Neuronal stem cell (in vitro differentiated cells): ENCODE measurements around the gene ZNF846. TPM values are rescaled to one million over a fixed set of nuclear protein-coding genes. Genes with fewer than 3 reads are reported as not detected.

Experiments
- DNase-seq: peaks from one replicate; pipeline ENCODE4 v3.0.0-alpha.2; 2013; ENCODE audit warnings: low spot score
- H2AFZ ChIP-seq: one replicate; pipeline ENCODE4 v1.6.1; 2013; ENCODE audit warnings: mild to moderate bottlenecking, low read length, inconsistent platforms
- H2AK5ac ChIP-seq: 2 replicates; pipeline ENCODE4 v1.6.1; 2013; ENCODE audit warnings: low read depth, mild to moderate bottlenecking, inconsistent platforms, low read length, moderate library complexity, mixed read lengths
- H2BK120ac ChIP-seq: 2 replicates; pipeline ENCODE4 v1.6.1; 2013; ENCODE audit warnings: low read depth, mild to moderate bottlenecking, inconsistent platforms, low read length, moderate library complexity, mixed read lengths
- H2BK12ac ChIP-seq: one replicate; pipeline ENCODE4 v1.6.1; 2013; ENCODE audit warnings: low read length, inconsistent platforms
- H2BK15ac ChIP-seq: 2 replicates; pipeline ENCODE4 v1.6.1; 2013; ENCODE audit warnings: mild to moderate bottlenecking, low read length, inconsistent platforms, mixed read lengths
- H2BK5ac ChIP-seq: one replicate; pipeline ENCODE4 v1.6.1; 2013; ENCODE audit warnings: inconsistent platforms, mild to moderate bottlenecking, low read length, moderate library complexity
- H3K14ac ChIP-seq: one replicate; pipeline ENCODE4 v1.6.1; 2013; ENCODE audit warnings: low read length, inconsistent platforms
- H3K18ac ChIP-seq: 2 replicates; pipeline ENCODE4 v1.6.1; 2013; ENCODE audit warnings: low read length, inconsistent platforms
- H3K23ac ChIP-seq: 2 replicates; pipeline ENCODE4 v1.6.1; 2013; ENCODE audit warnings: low read depth, mild to moderate bottlenecking, mixed read lengths, low read length, inconsistent platforms; ENCODE audit not compliant: poor library complexity
- H3K27ac ChIP-seq: replicated peaks from 3 replicates; pipeline ENCODE4 v1.5.1; 2013; ENCODE audit warnings: low read length, inconsistent platforms
- H3K27me3 ChIP-seq, 3 experiments: 2 replicates each; pipeline ENCODE4 v1.6.1; 2013; ENCODE audit warnings: low read length in 3 of 3, mild to moderate bottlenecking in 2 of 3, inconsistent platforms in 1 of 3, low read depth in 1 of 3, mixed read lengths in 1 of 3, moderate library complexity in 1 of 3; ENCODE audit not compliant: control insufficient read depth in 3 of 3, insufficient read depth in 3 of 3
- H3K36me3 ChIP-seq, 2 donors: replicated peaks in 1 of 2; 2 replicates each; pipeline ENCODE4 v1.6.1; 2013; ENCODE audit warnings: low read length in 2 of 2; ENCODE audit not compliant: control insufficient read depth in 2 of 2, insufficient read depth in 2 of 2
- H3K4ac ChIP-seq: 2 replicates; pipeline ENCODE4 v1.6.1; 2013; ENCODE audit warnings: inconsistent platforms, mild to moderate bottlenecking, low read length, moderate library complexity
- H3K4me1 ChIP-seq, 2 donors: 1 replicate in 1 of 2; 2 replicates in 1 of 2; pipeline ENCODE4 v1.6.1; 2013; ENCODE audit warnings: low read length in 2 of 2, low read depth in 1 of 2; ENCODE audit not compliant: control insufficient read depth in 2 of 2, insufficient read depth in 1 of 2
- H3K4me2 ChIP-seq: one replicate; pipeline ENCODE4 v1.6.1; 2013; ENCODE audit warnings: mild to moderate bottlenecking, low read length, inconsistent platforms; ENCODE audit not compliant: insufficient read depth, poor library complexity, severe bottlenecking
- H3K4me3 ChIP-seq, 2 donors: 2 replicates each; pipeline ENCODE4 v1.5.1; 2013; ENCODE audit warnings: low read length in 2 of 2, mild to moderate bottlenecking in 2 of 2, inconsistent platforms in 1 of 2, moderate library complexity in 1 of 2
- H3K79me1 ChIP-seq: one replicate; pipeline ENCODE4 v1.6.1; 2013; ENCODE audit warnings: low read depth, mild to moderate bottlenecking, inconsistent platforms, low read length, moderate library complexity
- H3K9ac ChIP-seq: one replicate; pipeline ENCODE4 v1.6.1; 2013; ENCODE audit warnings: mild to moderate bottlenecking, low read depth, low read length, inconsistent platforms; ENCODE audit not compliant: poor library complexity
- H3K9me3 ChIP-seq, 2 donors: replicated peaks in 1 of 2; 2 replicates each; pipeline versions ENCODE3 to v1.6.1; 2013; ENCODE audit warnings: low read length in 2 of 2, mild to moderate bottlenecking in 2 of 2, inconsistent platforms in 1 of 2, low read depth in 1 of 2, mixed read lengths in 1 of 2, moderate library complexity in 1 of 2; ENCODE audit not compliant: control insufficient read depth in 2 of 2, insufficient read depth in 1 of 2
- H4K8ac ChIP-seq: one replicate; pipeline ENCODE4 v1.6.1; 2013; ENCODE audit warnings: low read depth, mild to moderate bottlenecking, inconsistent platforms, low read length, moderate library complexity
- H4K91ac ChIP-seq: one replicate; pipeline ENCODE4 v1.6.1; 2013; ENCODE audit warnings: low read length, low read depth, mild to moderate bottlenecking, inconsistent platforms; ENCODE audit not compliant: poor library complexity
- WGBS, 2 donors: extraction: QIAGEN DNeasy Blood & Tissue Kit; methylation state at CpG; one replicate each; pipeline ENCODE4 v1.1.7; 2013; ENCODE audit warnings: missing lambda C conversion rate in 2 of 2, mixed read lengths in 1 of 2; ENCODE audit not compliant: insufficient read length in 2 of 2, insufficient replicate concordance in 1 of 2; ENCODE audit errors: extremely low coverage in 2 of 2; 5-methylcytosine and 5-hydroxymethylcytosine counted together
- polyA plus RNA-seq, 2 experiments: library from polyadenylated mRNA; stranded (reverse); fragments of 200-250 nt; gene quantifications; one replicate each; pipeline ENCODE4 v1.2.3, GENCODE V29; 2013

The ZNF846 gene
- polyA plus RNA-seq (2013, experiment 1 of 2) = 4.6 TPM
- polyA plus RNA-seq (2013, experiment 2 of 2) = 4.7 TPM

DNA sequence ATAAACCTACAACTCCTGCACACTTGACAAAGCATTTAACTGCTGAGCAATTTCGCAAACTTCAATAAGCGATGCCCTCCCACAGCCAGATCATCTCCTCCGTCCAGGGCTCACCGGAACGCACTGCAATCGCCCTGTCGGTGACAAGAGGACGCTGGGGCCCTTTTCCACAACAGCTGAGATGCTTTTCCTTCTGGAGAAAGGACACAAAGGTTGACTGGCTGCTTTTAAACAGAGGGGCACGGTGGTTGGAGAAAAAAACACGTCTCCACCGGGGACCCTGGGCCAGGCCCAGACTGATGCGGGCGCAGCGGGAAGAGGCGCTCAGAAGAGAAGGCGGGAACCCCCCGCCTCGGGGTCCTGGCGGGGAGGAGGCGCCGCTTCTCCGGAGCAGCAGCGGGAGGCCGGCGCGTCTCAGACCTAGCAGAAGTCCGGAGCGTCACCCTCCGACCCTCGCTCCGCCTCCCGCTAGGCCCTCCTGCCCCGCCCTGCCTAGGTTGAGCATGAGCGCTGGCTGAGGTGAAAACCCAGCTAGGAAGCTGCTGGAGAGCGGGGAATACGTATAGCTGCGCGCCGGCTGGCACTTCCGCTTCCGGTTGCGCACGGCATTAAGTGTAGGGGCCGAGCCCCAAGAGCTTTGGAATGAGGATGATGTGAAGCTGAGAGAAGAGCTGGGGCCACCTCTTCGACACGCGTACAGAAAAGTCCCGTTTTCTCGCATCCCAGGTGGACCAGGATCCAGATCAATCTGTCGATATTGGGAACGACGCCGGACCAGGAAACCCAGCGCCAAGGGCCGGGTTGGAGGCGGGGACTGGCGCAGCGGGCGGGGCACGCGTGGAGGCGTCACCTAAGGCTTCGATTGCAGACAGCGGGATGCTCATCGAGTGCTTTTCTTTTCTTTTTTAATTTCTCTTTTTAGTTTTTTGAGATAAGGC is at the start of gene ZNF846:
Gene ZNF846, minus strand, starts transcription at position 564 of the 938 bp plus-strand sequence. CDS start 3,788 bp downstream, outside the sequence.
- H3K4me2 ChIP-seq = peak within 1 kb of the TSS; percentile 69
- peak within 1 kb of the TSS; percentile 93 for H2AFZ ChIP-seq
- H3K9me3 ChIP-seq = peaks cover 0 to 5% of the 10 kb centered on the region in 2 donors
- H3K23ac ChIP-seq = peak within 1 kb of the TSS; percentile 75
- no CpG with 5 or more reads among the region's 65 CpGs for WGBS, 2 donors
- H2BK12ac ChIP-seq = no peak within 1 kb of the TSS
- H3K18ac ChIP-seq = peak within 1 kb of the TSS; percentile 95
- H2BK120ac ChIP-seq = no peak within 1 kb of the TSS
- H3K36me3 ChIP-seq = peaks cover 0 to 12% of the 10 kb centered on the region in 2 donors
- peak within 1 kb of the TSS; percentile 97 for H3K27ac ChIP-seq
- no peak within 1 kb of the TSS for H2BK15ac ChIP-seq
- H3K4me3 ChIP-seq = peak within 1 kb of the TSS; percentile 82 to 87
- no peak within 1 kb of the TSS for H3K14ac ChIP-seq
- H3K4me1 ChIP-seq = peaks cover 0 to 8% of the 10 kb centered on the region in 2 donors
- H2BK5ac ChIP-seq = peak within 1 kb of the TSS; percentile 40
- no peak within 1 kb of the TSS for H2AK5ac ChIP-seq
- H3K4ac ChIP-seq = no peak within 1 kb of the TSS
- peak within 1 kb of the TSS; percentile 95 for H3K9ac ChIP-seq
- H3K79me1 ChIP-seq = no peaks in the 10 kb centered on the region
- peak; percentile 93 for DNase-seq
- H3K27me3 ChIP-seq = no peaks in the 10 kb centered on the region
- no peak within 1 kb of the TSS for H4K91ac ChIP-seq
- no peak within 1 kb of the TSS for H4K8ac ChIP-seq

DNA sequence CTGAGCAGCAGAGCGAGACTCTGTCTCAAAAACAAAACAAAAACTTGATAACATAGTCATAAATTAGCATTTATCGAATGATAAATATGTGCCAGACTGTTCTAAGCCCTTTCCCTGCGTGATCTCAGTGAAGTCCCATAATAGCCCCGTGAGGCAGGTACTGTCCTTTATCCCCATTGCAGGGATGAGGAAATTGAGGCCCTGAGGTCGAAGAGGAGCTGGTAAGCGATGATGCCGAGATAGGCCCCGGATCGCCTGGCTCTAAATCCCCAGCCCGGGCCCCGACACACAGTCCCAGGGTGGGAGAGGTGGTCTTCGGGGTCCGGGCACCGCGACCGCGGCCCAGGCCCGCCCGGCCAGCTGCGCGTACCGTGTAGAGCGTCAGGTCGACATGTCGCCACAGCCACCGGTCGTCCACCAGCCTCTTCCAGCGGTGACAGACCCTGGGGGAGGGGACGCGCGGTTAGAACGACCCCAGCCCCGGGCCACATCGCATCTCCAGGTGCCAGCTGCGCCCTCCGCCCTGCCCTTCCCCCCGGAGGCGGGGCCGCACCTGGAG is 49.7 kb upstream of the ZNF846 start:
- H3K27ac ChIP-seq = peak overlapping the region; percentile 66
- peak overlapping the region; percentile 95 for H3K4me2 ChIP-seq
- peaks cover 6 to 7% of the 10 kb centered on the region in 2 donors for H3K4me1 ChIP-seq
- peak overlapping the region; percentile 100 for H2AFZ ChIP-seq
- peak overlapping the region; percentile 92 for H4K8ac ChIP-seq
- H3K14ac ChIP-seq = peak overlapping the region; percentile 64
- peak overlapping the region; percentile 67 for H3K4ac ChIP-seq
- peak overlapping the region; percentile 89 for H2BK15ac ChIP-seq
- peaks cover 0 to 28% of the 10 kb centered on the region in 2 donors for H3K36me3 ChIP-seq
- H3K23ac ChIP-seq = peak overlapping the region; percentile 86
- H3K9me3 ChIP-seq = peaks cover 0 to 5% of the 10 kb centered on the region in 2 donors
- H3K9ac ChIP-seq = peak overlapping the region; percentile 96
- peak overlapping the region; percentile 96 to 99 for H3K4me3 ChIP-seq
- H2BK5ac ChIP-seq = peak overlapping the region; percentile 94
- WGBS, 2 donors = no CpG with 5 or more reads among the region's 39 CpGs
- no peak overlapping the region for H4K91ac ChIP-seq
- H2BK12ac ChIP-seq = no peak overlapping the region
- H3K18ac ChIP-seq = peak overlapping the region; percentile 99
- H3K27me3 ChIP-seq = no peaks in the 10 kb centered on the region
- DNase-seq = no peak
- no peak overlapping the region for H2BK120ac ChIP-seq
- H2AK5ac ChIP-seq = peak overlapping the region; percentile 91
- peaks cover 11% of the 10 kb centered on the region for H3K79me1 ChIP-seq

DNA sequence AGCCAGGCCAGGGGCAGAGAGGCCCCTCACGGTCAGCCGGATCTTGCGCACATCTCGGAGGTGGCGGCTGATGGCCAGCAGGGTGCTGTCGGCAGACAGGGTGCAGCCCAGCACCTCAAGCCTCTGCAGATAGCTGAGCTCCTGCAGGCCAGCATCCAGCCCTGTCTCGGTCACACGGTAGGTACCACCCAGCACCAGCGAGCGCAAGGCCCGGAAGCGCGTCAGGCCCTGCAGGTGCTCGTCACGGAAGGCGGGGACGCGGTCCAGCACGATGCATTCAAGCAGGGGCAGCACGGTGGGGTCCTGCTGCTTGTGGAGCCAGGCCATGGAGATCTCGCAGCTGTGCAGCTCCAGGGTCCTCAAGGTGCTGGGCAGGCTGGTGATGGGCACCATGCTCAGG is 42.6 kb upstream of the ZNF846 start:
- no peak overlapping the region for H2BK15ac ChIP-seq
- WGBS, 2 donors = no CpG with 5 or more reads among the region's 21 CpGs

More for the DNA sequence above, 42.6 kb upstream of the ZNF846 start:
- no peak overlapping the region for H2BK120ac ChIP-seq
- DNase-seq = no peak
- H3K4me2 ChIP-seq = no peak overlapping the region
- H2BK5ac ChIP-seq = no peak overlapping the region
- H2BK12ac ChIP-seq = peak overlapping the region; percentile 84
- peak overlapping the region; percentile 82 for H4K8ac ChIP-seq
- H3K4me3 ChIP-seq = peak overlapping the region in 1 of 2 donors; percentile 9
- no peak overlapping the region for H3K18ac ChIP-seq
- peak overlapping the region; percentile 20 for H3K23ac ChIP-seq
- H3K9ac ChIP-seq = peak overlapping the region; percentile 70
- H3K27ac ChIP-seq = no peak overlapping the region
- H3K4me1 ChIP-seq = no peaks in the 10 kb centered on the region
- H3K27me3 ChIP-seq = no peaks in the 10 kb centered on the region
- peaks cover 5% of the 10 kb centered on the region for H3K79me1 ChIP-seq
- peaks cover 0 to 5% of the 10 kb centered on the region in 2 donors for H3K9me3 ChIP-seq
- no peak overlapping the region for H3K4ac ChIP-seq
- H2AK5ac ChIP-seq = no peak overlapping the region
- H3K14ac ChIP-seq = no peak overlapping the region
- H4K91ac ChIP-seq = no peak overlapping the region
- peaks cover 29 to 65% of the 10 kb centered on the region in 2 donors for H3K36me3 ChIP-seq
- H2AFZ ChIP-seq = no peak overlapping the region
